ENCODE measurements around the gene LPP.

The LPP gene

GRCh38 chr3:188408831-188409230 is 254.9 kb downstream of the LPP start:
- Histone ChIP-seq H3K9me3 (ENCODE audit: severe bottlenecking) (no peaks in the 10 kb centered on the region), H3K36me3 (ENCODE audit: low read depth) (no peaks in the 10 kb centered on the region), H3K27ac (ENCODE audit: poor library complexity, severe bottlenecking) (no peak overlapping the region), H3K4me1 (ENCODE audit: insufficient read depth, poor library complexity, severe bottlenecking) (no peaks in the 10 kb centered on the region), H3K27me3 (ENCODE audit: insufficient read depth, poor library complexity, severe bottlenecking) (no peaks in the 10 kb centered on the region), H3K4me3 (ENCODE audit: severe bottlenecking) (no peak overlapping the region)
- DNase-seq (ENCODE audit: low spot score) (no peak), ATAC-seq (ENCODE audit: low read depth) (no peak)
- no peak for TF ChIP-seq CTCF (IDR thresholded peaks at IDR 0.05; ENCODE audit: poor library complexity, severe bottlenecking)

GRCh38 chr3:188411750-188412149 is 257.8 kb downstream of the LPP start:
- ATAC-seq (ENCODE audit: low read depth) (no peak), DNase-seq (ENCODE audit: low spot score) (no peak)

GRCh38 chr3:188415196-188415595 is 261.2 kb downstream of the LPP start:
- Histone ChIP-seq H3K36me3 (ENCODE audit: low read depth) (no peaks in the 10 kb centered on the region), H3K27me3 (ENCODE audit: insufficient read depth, poor library complexity, severe bottlenecking) (no peaks in the 10 kb centered on the region), H3K4me1 (ENCODE audit: insufficient read depth, poor library complexity, severe bottlenecking) (peaks cover 4% of the 10 kb centered on the region), H3K27ac (ENCODE audit: poor library complexity, severe bottlenecking) (no peak overlapping the region), H3K4me3 (ENCODE audit: severe bottlenecking) (no peak overlapping the region), H3K9me3 (ENCODE audit: severe bottlenecking) (no peaks in the 10 kb centered on the region)
- TF ChIP-seq CTCF (IDR thresholded peaks at IDR 0.05; ENCODE audit: poor library complexity, severe bottlenecking) = no peak
- DNase-seq (ENCODE audit: low spot score) (no peak), ATAC-seq (ENCODE audit: low read depth) (no peak)

More at GRCh38 chr3:188411750-188412149, 257.8 kb downstream of the LPP start:
- no peaks in the 10 kb centered on the region for H3K4me1 ChIP-seq (ENCODE audit: insufficient read depth, poor library complexity, severe bottlenecking)
- no peaks in the 10 kb centered on the region for H3K36me3 ChIP-seq (ENCODE audit: low read depth)
- no peak overlapping the region for H3K27ac ChIP-seq (ENCODE audit: poor library complexity, severe bottlenecking)
- no peaks in the 10 kb centered on the region for H3K9me3 ChIP-seq (ENCODE audit: severe bottlenecking)
- no peak overlapping the region for H3K4me3 ChIP-seq (ENCODE audit: severe bottlenecking)
- TF ChIP-seq CTCF (IDR thresholded peaks at IDR 0.05; ENCODE audit: poor library complexity, severe bottlenecking) = no peak
- no peaks in the 10 kb centered on the region for H3K27me3 ChIP-seq (ENCODE audit: insufficient read depth, poor library complexity, severe bottlenecking)

GRCh38 chr3:188416041-188416440 is 262.1 kb downstream of the LPP start:
- no peak for ATAC-seq (ENCODE audit: low read depth)

More at GRCh38 chr3:188416041-188416440, 262.1 kb downstream of the LPP start:
- H3K27ac ChIP-seq (ENCODE audit: poor library complexity, severe bottlenecking) = no peak overlapping the region
- no peak for TF ChIP-seq CTCF (IDR thresholded peaks at IDR 0.05; ENCODE audit: poor library complexity, severe bottlenecking)
- DNase-seq (ENCODE audit: low spot score) = no peak
- H3K27me3 ChIP-seq (ENCODE audit: insufficient read depth, poor library complexity, severe bottlenecking) = no peaks in the 10 kb centered on the region
- peaks cover 10% of the 10 kb centered on the region for H3K4me1 ChIP-seq (ENCODE audit: insufficient read depth, poor library complexity, severe bottlenecking)
- H3K9me3 ChIP-seq (ENCODE audit: severe bottlenecking) = no peaks in the 10 kb centered on the region
- no peaks in the 10 kb centered on the region for H3K36me3 ChIP-seq (ENCODE audit: low read depth)
- no peak overlapping the region for H3K4me3 ChIP-seq (ENCODE audit: severe bottlenecking)
